BLaER1 treated with 17β-estradiol and CSF1 and Interleukin-3, amounts not matched to agents 10 nM and 100 nM (cell line): Measurements from ENCODE around the gene C1QL2.

Experiments used
- H3K27ac ChIP-seq, 11 experiments: shearing (Covaris generic); formaldehyde crosslinking; 2 replicates each; pipeline ENCODE4 v1.8.1; 2022
- H3K27me3 ChIP-seq, 11 experiments: shearing (Covaris generic); formaldehyde crosslinking; 2 replicates each; pipeline ENCODE4 v1.8.1; 2022
- H3K36me3 ChIP-seq, 11 experiments: shearing (Covaris generic); formaldehyde crosslinking; 2 replicates each; pipeline ENCODE4 v1.8.1; 2022
- H3K4me1 ChIP-seq, 10 experiments: shearing (Covaris generic); formaldehyde crosslinking; 2 replicates each; pipeline ENCODE4 v1.8.1; 2022
- H3K4me2 ChIP-seq, 11 experiments: shearing (Covaris generic); formaldehyde crosslinking; 2 replicates each; pipeline ENCODE4 v1.8.1; 2022
- H3K4me3 ChIP-seq, 10 experiments: shearing (Covaris generic); formaldehyde crosslinking; 2 replicates each; pipeline ENCODE4 v1.8.1; 2022
- H3K9ac ChIP-seq, 11 experiments: shearing (Covaris generic); formaldehyde crosslinking; 2 replicates each; pipeline ENCODE4 v1.8.1; 2022
- H3K9me3 ChIP-seq, 11 experiments: shearing (Covaris generic); formaldehyde crosslinking; replicated peaks in 1 of 11; 2 replicates each; pipeline ENCODE4 v1.8.1; 2022
- H4K20me1 ChIP-seq, 11 experiments: shearing (Covaris generic); formaldehyde crosslinking; 2 replicates each; pipeline ENCODE4 v1.8.1; 2022
- Cebpa-rat ChIP-seq, 11 experiments: shearing (Covaris generic); IDR thresholded peaks; 2 replicates each; pipeline ENCODE4 v1.8.1; 2022

C1QL2 gene

GRCh38 chr2:119158563-119159347 lies at the start of gene C1QL2:
C1QL2 (minus strand) TSS chr2:119158751; CDS start chr2:119158269, 482 bp downstream.
- H3K9me3 ChIP-seq = peaks cover 25 to 35% (median 32%) of the 10 kb centered on the region in 11 experiments
- no peak within 1 kb of the TSS for H3K4me3 ChIP-seq
- no peak within 1 kb of the TSS for H3K27ac ChIP-seq
- H3K9ac ChIP-seq = no peak within 1 kb of the TSS
- no peak for TF ChIP-seq Cebpa-rat (IDR thresholded peaks at IDR 0.05)
- H3K4me1 ChIP-seq = peaks cover 0 to 8% (median 0%) of the 10 kb centered on the region in 10 experiments; a peak in 2 of 20 replicates
- 0 out of 22 replicates have a peak, but pooled peaks cover 0 to 6% (median 0%) of the 10 kb centered on the region in 11 experiments for H4K20me1 ChIP-seq
- no peaks in the 10 kb centered on the region for H3K36me3 ChIP-seq
- H3K4me2 ChIP-seq = no peak within 1 kb of the TSS
- peaks cover 25 to 35% (median 29%) of the 10 kb centered on the region in 11 experiments for H3K27me3 ChIP-seq

DNA sequence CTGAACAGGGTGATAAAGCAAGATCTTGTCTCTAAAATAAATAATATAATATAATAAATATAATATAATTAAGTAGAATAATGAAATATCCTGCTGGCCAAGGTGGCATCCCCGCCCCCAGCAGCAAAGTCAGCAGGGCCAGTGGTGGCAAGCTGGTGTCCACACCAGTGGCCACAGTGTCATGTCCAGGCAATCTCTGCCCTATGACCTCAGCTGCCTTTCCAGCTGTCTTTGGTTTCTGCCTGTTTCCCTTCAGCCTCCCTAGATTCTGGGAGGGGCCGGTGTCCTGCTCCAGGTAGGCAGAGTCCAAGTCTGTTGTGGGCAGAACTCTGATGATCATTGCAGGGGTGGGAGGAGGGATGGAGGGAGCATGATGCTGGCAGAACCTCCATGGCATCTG lies 48.9 kb upstream of the C1QL2 start:
- Histone ChIP-seq H3K4me1 (peaks cover 7 to 16% (median 12%) of the 10 kb centered on the region in 10 experiments; a peak in 17 of 20 replicates), H3K27me3 (no peaks in the 10 kb centered on the region), H3K36me3 (no peaks in the 10 kb centered on the region), H4K20me1 (0 out of 22 replicates have a peak, but pooled peaks cover 0 to 4% (median 0%) of the 10 kb centered on the region in 11 experiments), H3K4me2 (no peak overlapping the region), H3K9ac (no peak overlapping the region), H3K27ac (no peak overlapping the region), H3K4me3 (no peak overlapping the region), H3K9me3 (no peaks in the 10 kb centered on the region)
- TF ChIP-seq Cebpa-rat (IDR thresholded peaks at IDR 0.05) = no peak

- no peak overlapping the region for H3K9ac ChIP-seq
- no peak for TF ChIP-seq Cebpa-rat (IDR thresholded peaks at IDR 0.05)
- H3K36me3 ChIP-seq = no peaks in the 10 kb centered on the region
- 0 out of 22 replicates have a peak, but pooled peaks cover 0 to 4% (median 0%) of the 10 kb centered on the region in 11 experiments for H4K20me1 ChIP-seq
- no peaks in the 10 kb centered on the region for H3K9me3 ChIP-seq
- H3K4me2 ChIP-seq = no peak overlapping the region
- no peak overlapping the region for H3K27ac ChIP-seq
- no peaks in the 10 kb centered on the region for H3K27me3 ChIP-seq
- peaks cover 7 to 20% (median 16%) of the 10 kb centered on the region in 10 experiments; a peak in 17 of 20 replicates for H3K4me1 ChIP-seq
- no peak overlapping the region for H3K4me3 ChIP-seq
Observed at GRCh38 chr2:119206201-119206600, 47.6 kb upstream of the C1QL2 start.

DNA sequence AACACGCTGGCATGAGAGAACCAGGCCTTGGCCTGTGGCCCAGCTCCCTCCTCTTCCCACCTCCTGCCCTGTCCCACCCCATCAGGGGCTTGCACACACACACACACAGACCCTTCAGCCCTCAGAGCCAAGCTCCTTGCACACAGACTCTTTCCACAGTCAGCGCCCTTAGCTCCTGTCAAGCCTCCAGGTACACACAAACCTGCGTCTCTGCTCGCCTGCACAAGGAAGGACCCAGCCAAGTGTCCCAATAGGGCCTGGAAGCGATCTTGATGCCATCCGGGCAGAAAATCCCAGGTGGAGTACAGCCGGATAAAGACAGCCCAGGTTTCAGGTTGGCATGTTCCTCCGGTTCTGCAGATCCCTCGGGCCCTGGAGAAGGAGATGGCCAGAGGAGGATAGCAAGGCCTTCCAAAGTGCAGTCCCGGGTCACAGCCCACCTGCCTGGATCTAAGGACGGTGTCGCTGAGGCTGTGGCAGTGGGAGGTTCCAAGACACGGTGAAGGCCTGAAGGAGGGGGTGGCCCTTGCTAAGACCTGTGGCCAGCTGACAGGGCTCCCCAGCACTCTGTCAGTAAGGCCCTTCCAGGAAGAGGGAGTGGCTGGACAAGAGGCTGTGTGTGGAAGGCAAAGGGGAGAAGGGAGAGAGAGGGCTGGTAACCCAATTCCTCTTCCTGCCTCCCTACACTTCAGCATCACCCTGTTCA lies 46.6 kb upstream of the C1QL2 start:
- no peak overlapping the region for H3K9ac ChIP-seq
- no peaks in the 10 kb centered on the region for H3K27me3 ChIP-seq
- peaks cover 7 to 20% (median 16%) of the 10 kb centered on the region in 10 experiments; a peak in 17 of 20 replicates for H3K4me1 ChIP-seq
- no peak overlapping the region for H3K4me2 ChIP-seq
- no peak overlapping the region for H3K27ac ChIP-seq
- no peak for TF ChIP-seq Cebpa-rat (IDR thresholded peaks at IDR 0.05)
- H3K4me3 ChIP-seq = no peak overlapping the region
- H3K36me3 ChIP-seq = no peaks in the 10 kb centered on the region
- no peaks in the 10 kb centered on the region for H3K9me3 ChIP-seq
- H4K20me1 ChIP-seq = 0 out of 22 replicates have a peak, but pooled peaks cover 0 to 4% (median 0%) of the 10 kb centered on the region in 11 experiments

DNA sequence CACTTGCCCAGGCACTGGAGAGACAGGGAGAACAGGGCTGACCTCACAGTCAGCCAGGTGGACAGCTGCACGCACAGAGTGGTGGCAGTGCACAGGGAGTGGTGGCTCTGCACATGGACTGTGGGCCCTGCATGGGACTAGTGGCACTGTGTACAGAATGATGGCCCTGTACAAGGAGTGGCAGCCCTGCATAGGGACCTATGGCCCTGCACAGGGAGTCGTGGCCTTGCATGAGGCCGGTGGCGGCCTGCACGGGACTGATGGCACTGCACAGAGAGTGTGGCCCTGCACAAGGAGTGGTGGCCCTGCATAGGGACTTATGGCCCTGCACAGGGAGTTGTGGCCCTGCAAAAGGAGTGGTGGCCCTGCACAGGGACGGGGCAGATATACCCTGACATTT lies 46.0 kb upstream of the C1QL2 start:
- Histone ChIP-seq H3K4me2 (no peak overlapping the region), H3K27ac (no peak overlapping the region), H3K9me3 (no peaks in the 10 kb centered on the region), H3K36me3 (no peaks in the 10 kb centered on the region), H3K9ac (no peak overlapping the region), H3K27me3 (no peaks in the 10 kb centered on the region), H3K4me1 (peaks cover 7 to 20% (median 16%) of the 10 kb centered on the region in 10 experiments; a peak in 17 of 20 replicates), H4K20me1 (0 out of 22 replicates have a peak, but pooled peaks cover 0 to 4% (median 0%) of the 10 kb centered on the region in 11 experiments), H3K4me3 (no peak overlapping the region)
- no peak for TF ChIP-seq Cebpa-rat (IDR thresholded peaks at IDR 0.05)

- Histone ChIP-seq H3K27ac (no peak overlapping the region), H3K4me3 (no peak overlapping the region), H3K4me1 (peaks cover 7 to 20% (median 16%) of the 10 kb centered on the region in 10 experiments; a peak in 17 of 20 replicates), H3K9ac (no peak overlapping the region), H3K27me3 (no peaks in the 10 kb centered on the region), H3K36me3 (no peaks in the 10 kb centered on the region), H3K9me3 (no peaks in the 10 kb centered on the region), H4K20me1 (no peaks in the 10 kb centered on the region), H3K4me2 (peak overlapping the region; percentile 7 to 83 (median 53); a peak in 19 of 22 replicates)
- TF ChIP-seq Cebpa-rat (IDR thresholded peaks at IDR 0.05) = no peak
Observed at GRCh38 chr2:119202610-119203310, 44.2 kb upstream of the C1QL2 start.

DNA sequence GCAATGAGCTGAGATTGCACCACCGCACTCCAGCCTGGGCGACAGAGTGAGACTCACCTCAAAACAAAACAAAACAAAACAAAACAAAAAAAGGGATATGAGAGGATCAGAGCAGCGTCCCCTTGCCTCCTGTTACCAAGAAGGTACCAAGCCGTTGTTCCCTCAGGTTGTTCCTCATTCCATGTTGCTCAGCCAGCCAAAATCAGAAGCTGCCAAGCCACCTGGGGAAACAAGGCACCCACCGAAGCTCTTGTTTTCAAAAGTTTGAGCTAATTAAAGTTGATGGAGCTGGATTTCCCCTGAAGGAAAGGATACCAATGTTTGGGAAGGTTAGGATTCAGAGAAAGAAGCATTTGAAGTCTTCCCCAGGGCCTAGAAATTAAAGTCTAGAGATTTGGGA lies 43.3 kb upstream of the C1QL2 start:
- Histone ChIP-seq H4K20me1 (no peaks in the 10 kb centered on the region), H3K9me3 (no peaks in the 10 kb centered on the region), H3K27ac (no peak overlapping the region), H3K4me1 (peaks cover 7 to 20% (median 16%) of the 10 kb centered on the region in 10 experiments; a peak in 17 of 20 replicates), H3K9ac (no peak overlapping the region), H3K4me3 (no peak overlapping the region), H3K27me3 (no peaks in the 10 kb centered on the region), H3K4me2 (no peak overlapping the region), H3K36me3 (no peaks in the 10 kb centered on the region)
- TF ChIP-seq Cebpa-rat (IDR thresholded peaks at IDR 0.05) = no peak

GRCh38 chr2:119198240-119198840 lies 39.8 kb upstream of the C1QL2 start:
- no peak for TF ChIP-seq Cebpa-rat (IDR thresholded peaks at IDR 0.05)
- no peak overlapping the region for H3K9ac ChIP-seq
- no peaks in the 10 kb centered on the region for H3K36me3 ChIP-seq
- no peak overlapping the region for H3K4me2 ChIP-seq
- no peaks in the 10 kb centered on the region for H3K9me3 ChIP-seq
- peaks cover 7 to 14% (median 13%) of the 10 kb centered on the region in 10 experiments; a peak in 17 of 20 replicates for H3K4me1 ChIP-seq
- H3K4me3 ChIP-seq = no peak overlapping the region
- H4K20me1 ChIP-seq = no peaks in the 10 kb centered on the region
- no peak overlapping the region for H3K27ac ChIP-seq
- no peaks in the 10 kb centered on the region for H3K27me3 ChIP-seq
